Lower lobe of right lung (tissue), 2 donors: ENCODE measurements around the gene TTC31. TPM values are rescaled to one million over a fixed set of nuclear protein-coding genes. Genes with fewer than 3 reads are reported as not detected.

ENCODE experiments used
- ATAC-seq, 2 donors: fragments of 200-7000 bp; cut with Tn5 transposase; one replicate each; pipeline ENCODE4 v1.9.1; 2020 to 2022; ENCODE audit warnings: mild to moderate bottlenecking in 2 of 2, moderate library complexity in 2 of 2
- DNase-seq: peaks from one replicate; pipeline ENCODE4 v3.0.0-alpha.2; 2020
- H3K27ac ChIP-seq: fragments of 200-600 bp; one replicate; pipeline ENCODE4 v1.8.0; 2022
- H3K27me3 ChIP-seq: fragments of 200-600 bp; one replicate; pipeline ENCODE4 v1.8.0; 2022; ENCODE audit warnings: low read depth
- H3K36me3 ChIP-seq: fragments of 200-600 bp; one replicate; pipeline ENCODE4 v1.8.0; 2022; ENCODE audit warnings: mild to moderate bottlenecking
- H3K4me1 ChIP-seq: fragments of 200-600 bp; one replicate; pipeline ENCODE4 v1.8.0; 2022
- H3K4me3 ChIP-seq: fragments of 200-600 bp; one replicate; pipeline ENCODE4 v1.8.0; 2022; ENCODE audit warnings: mild to moderate bottlenecking
- H3K9me3 ChIP-seq: fragments of 200-600 bp; one replicate; pipeline ENCODE4 v1.8.0; 2022
- CTCF ChIP-seq: fragments of 200-600 bp; IDR thresholded peaks from one replicate; pipeline ENCODE4 v1.8.0; 2022; ENCODE audit warnings: antibody characterized with exemption, mild to moderate bottlenecking
- intact Hi-C: fragments of 100-400 bp; cut with DNase I; formaldehyde crosslinking; loops from one replicate; pipeline ENCODE4 v1.11.0; 2022
- total RNA-seq: library from RNA; stranded (reverse); fragmentation: NEBNext Ultra II Directional; extraction: Animal tissue kit (Norgen Biotek cat#: 25700); gene quantifications from one replicate; pipeline ENCODE4 v1.2.1, GENCODE V29; 2021
- donor health status: DM: no; HTN: yes; CAD: no; lungs with severe emphysema.

Gene TTC31
- total RNA-seq, 1 donor from 2014 or later, result 23.0 TPM

- Histone ChIP-seq H3K36me3 (peaks cover 16% of the 10 kb centered on the region), H3K9me3 (no peaks in the 10 kb centered on the region), H3K4me3 (peak overlapping the region; percentile 68), H3K4me1 (peaks cover 67% of the 10 kb centered on the region), H3K27me3 (peaks cover 46% of the 10 kb centered on the region), H3K27ac (no peak overlapping the region)
- no peak for TF ChIP-seq CTCF
- ATAC-seq (no peak), DNase-seq (peak; percentile 30)
- intact Hi-C loops, result no loop called here
Measured at GRCh38 chr2:74501335-74502071, 18.6 kb downstream of the TTC31 start.

GRCh38 chr2:74502147-74502719 is 19.4 kb downstream of the TTC31 start:
- peaks cover 72% of the 10 kb centered on the region for H3K4me1 ChIP-seq
- H3K4me3 ChIP-seq, result peak overlapping the region; percentile 68
- H3K36me3 ChIP-seq, result peaks cover 16% of the 10 kb centered on the region
- TF ChIP-seq CTCF, result no peak
- intact Hi-C loops, result no loop called here
- peak overlapping the region; percentile 85 for H3K27ac ChIP-seq
- H3K9me3 ChIP-seq, result no peaks in the 10 kb centered on the region
- peaks cover 45% of the 10 kb centered on the region for H3K27me3 ChIP-seq
- DNase-seq (peak; percentile 48), ATAC-seq (no peak)

GRCh38 chr2:74502720-74503505 is 20.0 kb downstream of the TTC31 start:
- H3K27me3 ChIP-seq, result peaks cover 38% of the 10 kb centered on the region
- intact Hi-C loops, result no loop called here
- DNase-seq (peak; percentile 87), ATAC-seq (peak; percentile 66 to 70)
- peaks cover 16% of the 10 kb centered on the region for H3K36me3 ChIP-seq
- peak overlapping the region; percentile 85 for H3K27ac ChIP-seq
- TF ChIP-seq CTCF, result peak; percentile 24
- H3K4me3 ChIP-seq, result peak overlapping the region; percentile 68
- H3K4me1 ChIP-seq, result peaks cover 68% of the 10 kb centered on the region
- H3K9me3 ChIP-seq, result no peaks in the 10 kb centered on the region

- ATAC-seq (no peak), DNase-seq (no peak)
- Histone ChIP-seq H3K27me3 (peaks cover 29% of the 10 kb centered on the region), H3K27ac (peak overlapping the region; percentile 85), H3K4me3 (peak overlapping the region; percentile 68), H3K4me1 (peaks cover 65% of the 10 kb centered on the region), H3K9me3 (no peaks in the 10 kb centered on the region), H3K36me3 (peaks cover 16% of the 10 kb centered on the region)
- intact Hi-C loops, result no loop called here
- no peak for TF ChIP-seq CTCF
Measured at GRCh38 chr2:74503506-74504475, 20.9 kb downstream of the TTC31 start.

- TF ChIP-seq CTCF, result no peak
- intact Hi-C loops, result no loop called here
- H3K27me3 ChIP-seq, result peaks cover 22% of the 10 kb centered on the region
- no peak for ATAC-seq
- H3K36me3 ChIP-seq, result peaks cover 16% of the 10 kb centered on the region
- no peaks in the 10 kb centered on the region for H3K9me3 ChIP-seq
- H3K4me3 ChIP-seq, result no peak overlapping the region
- H3K4me1 ChIP-seq, result peaks cover 57% of the 10 kb centered on the region
- H3K27ac ChIP-seq, result no peak overlapping the region
- DNase-seq, result no peak
Measured at GRCh38 chr2:74504591-74504990, 21.7 kb downstream of the TTC31 start.
